DOHH2 (cell line): ENCODE results near the gene COL26A1.

Experiments used
- H3F3A ChIP-seq: fragments of 200-600 bp; sonication (generic), shearing (Covaris generic); 2 replicates; pipeline ENCODE4 v1.6.0; 2016; ENCODE audit warnings: antibody characterized with exemption, mild to moderate bottlenecking; ENCODE audit not compliant: control insufficient read depth, insufficient read depth
- H3K27ac ChIP-seq: fragments of 200-600 bp; sonication (generic); 2 replicates; pipeline ENCODE4 v1.5.1; 2014; ENCODE audit warnings: low read depth, mild to moderate bottlenecking, low read length, moderate library complexity
- H3K27me3 ChIP-seq: fragments of 200-600 bp; sonication (generic); 2 replicates; pipeline ENCODE4 v1.6.1; 2014; ENCODE audit warnings: mild to moderate bottlenecking, low read length, mixed read lengths; ENCODE audit not compliant: control insufficient read depth
- H3K36me3 ChIP-seq: fragments of 200-600 bp; sonication (generic); 2 replicates; pipeline ENCODE4 v1.6.1; 2014; ENCODE audit warnings: mild to moderate bottlenecking, low read length, moderate library complexity, mixed read lengths; ENCODE audit not compliant: control insufficient read depth
- H3K4me1 ChIP-seq: fragments of 200-600 bp; sonication (generic); 2 replicates; pipeline ENCODE4 v1.6.1; 2014; ENCODE audit warnings: mild to moderate bottlenecking, low read length, mixed read lengths; ENCODE audit not compliant: control insufficient read depth
- H3K4me2 ChIP-seq: fragments of 200-600 bp; sonication (generic); 2 replicates; pipeline ENCODE4 v1.6.0; 2014; ENCODE audit warnings: mild to moderate bottlenecking, low read length, moderate library complexity
- H3K4me3 ChIP-seq: fragments of 200-600 bp; sonication (generic); 2 replicates; pipeline ENCODE4 v1.5.1; 2014; ENCODE audit warnings: mild to moderate bottlenecking, low read length, mixed read lengths
- H3K79me2 ChIP-seq: fragments of 200-600 bp; sonication (generic); 2 replicates; pipeline ENCODE4 v1.6.1; 2014; ENCODE audit warnings: mild to moderate bottlenecking, low read length, mixed read lengths; ENCODE audit not compliant: control insufficient read depth
- H3K9me2 ChIP-seq: fragments of 200-600 bp; sonication (generic); replicated peaks from 2 replicates; pipeline ENCODE4 v1.6.1; 2014; ENCODE audit warnings: mild to moderate bottlenecking, low read length, mixed read lengths; ENCODE audit not compliant: control insufficient read depth
- H3K9me3 ChIP-seq: fragments of 200-600 bp; sonication (generic); 2 replicates; pipeline ENCODE4 v1.6.1; 2014; ENCODE audit warnings: antibody characterized with exemption, low read length, mixed read lengths; ENCODE audit not compliant: control insufficient read depth, insufficient read depth
- H4K20me1 ChIP-seq: fragments of 200-600 bp; sonication (generic); 2 replicates; pipeline ENCODE4 v1.6.0; 2014; ENCODE audit warnings: low read depth, mild to moderate bottlenecking, antibody characterized with exemption, low read length, moderate library complexity; ENCODE audit not compliant: control insufficient read depth, insufficient read depth
- EZH2phosphoT487 ChIP-seq: fragments of 200-600 bp; sonication (generic); IDR thresholded peaks from 2 replicates; pipeline ENCODE4 v1.6.1; 2017; ENCODE audit warnings: borderline replicate concordance, mild to moderate bottlenecking, antibody characterized with exemption, low read length, moderate library complexity, mixed read lengths
- TF ChIP-seq, protein P1 (sequence below): fragments of 200-600 bp; sonication (generic); IDR thresholded peaks from one replicate; pipeline ENCODE4 v1.5.1; 2014; ENCODE audit warnings: antibody characterized with exemption, mild to moderate bottlenecking, low read depth, low read length; ENCODE audit not compliant: poor library complexity, severe bottlenecking

COL26A1 gene

DNA sequence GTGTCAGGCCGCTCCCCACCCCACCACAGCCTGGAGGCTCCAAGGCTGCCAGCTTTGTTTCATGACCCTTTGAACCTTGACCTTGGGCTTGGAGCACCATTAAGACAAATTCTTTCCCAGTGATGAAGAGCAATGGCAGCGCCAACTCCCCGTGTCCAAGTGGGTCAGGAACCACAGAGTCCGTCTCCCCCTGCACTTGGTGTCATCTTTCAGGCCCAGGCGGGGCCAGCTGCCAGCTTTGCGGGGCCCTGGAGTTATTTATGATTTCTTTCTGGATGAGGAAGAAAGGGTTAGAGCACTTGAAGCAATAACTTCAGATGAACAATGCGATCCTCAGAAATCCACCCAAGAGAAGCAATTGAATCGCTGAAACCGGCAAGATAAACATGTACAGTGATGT, 155.7 kb downstream of the COL26A1 start:
- no peak overlapping the region for H3K4me2 ChIP-seq
- no peaks in the 10 kb centered on the region for H3K9me2 ChIP-seq

DNA sequence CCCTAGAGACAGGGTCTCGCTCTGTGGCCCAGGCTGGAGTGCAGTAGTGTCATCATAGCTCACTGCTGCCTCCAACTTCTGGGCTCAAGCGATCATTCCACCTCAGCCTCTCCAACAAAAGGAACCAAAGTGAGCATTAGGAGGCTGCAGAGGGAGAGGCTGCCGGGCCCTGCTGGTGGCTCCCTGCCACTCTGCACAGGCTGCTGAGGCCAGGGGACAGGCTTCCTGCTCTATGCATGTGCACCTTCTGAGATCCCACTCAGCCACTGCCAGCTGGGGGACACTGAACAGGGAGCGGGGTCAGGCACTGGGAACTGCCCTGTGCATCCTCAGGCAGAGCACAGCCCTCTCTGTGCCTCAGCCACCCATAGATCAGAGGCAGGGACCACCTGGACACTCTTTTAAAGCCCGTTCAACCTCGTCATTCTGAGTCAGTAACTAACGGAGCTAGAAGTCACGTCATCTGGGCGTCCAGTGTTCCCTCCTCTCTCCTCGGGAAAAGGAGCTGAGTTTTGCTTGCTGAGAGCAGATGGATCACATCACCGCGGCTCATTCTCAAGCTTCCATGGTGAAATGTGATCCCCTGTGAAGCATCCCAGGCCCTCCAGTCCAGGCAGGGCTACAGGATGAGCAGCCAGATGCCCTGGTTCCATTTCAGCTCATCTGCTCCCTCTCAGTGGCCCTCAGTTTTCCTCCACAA, 156.8 kb downstream of the COL26A1 start:
- Histone ChIP-seq H3K79me2 (no peaks in the 10 kb centered on the region), H3K9me2 (no peaks in the 10 kb centered on the region), H3K27me3 (peaks cover 17% of the 10 kb centered on the region; the same call in 1 of the 2 replicates), H3K4me2 (no peak overlapping the region), H3K4me1 (0 out of 2 replicates have a peak, but pooled peaks cover 3% of the 10 kb centered on the region), H3K9me3 (no peaks in the 10 kb centered on the region), H3K4me3 (no peak overlapping the region), H3K27ac (no peak overlapping the region), H4K20me1 (no peaks in the 10 kb centered on the region), H3K36me3 (no peaks in the 10 kb centered on the region), H3F3A (no peaks in the 10 kb centered on the region)
- no peak for TF ChIP-seq EZH2phosphoT487
- TF ChIP-seq, protein P1, sequence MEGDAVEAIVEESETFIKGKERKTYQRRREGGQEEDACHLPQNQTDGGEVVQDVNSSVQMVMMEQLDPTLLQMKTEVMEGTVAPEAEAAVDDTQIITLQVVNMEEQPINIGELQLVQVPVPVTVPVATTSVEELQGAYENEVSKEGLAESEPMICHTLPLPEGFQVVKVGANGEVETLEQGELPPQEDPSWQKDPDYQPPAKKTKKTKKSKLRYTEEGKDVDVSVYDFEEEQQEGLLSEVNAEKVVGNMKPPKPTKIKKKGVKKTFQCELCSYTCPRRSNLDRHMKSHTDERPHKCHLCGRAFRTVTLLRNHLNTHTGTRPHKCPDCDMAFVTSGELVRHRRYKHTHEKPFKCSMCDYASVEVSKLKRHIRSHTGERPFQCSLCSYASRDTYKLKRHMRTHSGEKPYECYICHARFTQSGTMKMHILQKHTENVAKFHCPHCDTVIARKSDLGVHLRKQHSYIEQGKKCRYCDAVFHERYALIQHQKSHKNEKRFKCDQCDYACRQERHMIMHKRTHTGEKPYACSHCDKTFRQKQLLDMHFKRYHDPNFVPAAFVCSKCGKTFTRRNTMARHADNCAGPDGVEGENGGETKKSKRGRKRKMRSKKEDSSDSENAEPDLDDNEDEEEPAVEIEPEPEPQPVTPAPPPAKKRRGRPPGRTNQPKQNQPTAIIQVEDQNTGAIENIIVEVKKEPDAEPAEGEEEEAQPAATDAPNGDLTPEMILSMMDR = no peak

More for the DNA sequence above, 155.7 kb downstream of the COL26A1 start:
- Histone ChIP-seq H3K36me3 (no peaks in the 10 kb centered on the region), H3K79me2 (no peaks in the 10 kb centered on the region), H4K20me1 (no peaks in the 10 kb centered on the region), H3K4me3 (no peak overlapping the region), H3K27ac (no peak overlapping the region), H3F3A (no peaks in the 10 kb centered on the region), H3K4me1 (0 out of 2 replicates have a peak, but pooled peaks cover 3% of the 10 kb centered on the region), H3K9me3 (no peaks in the 10 kb centered on the region), H3K27me3 (peaks cover 17% of the 10 kb centered on the region; the same call in 1 of the 2 replicates)
- TF ChIP-seq EZH2phosphoT487 = no peak
- TF ChIP-seq, protein P1 = no peak

DNA sequence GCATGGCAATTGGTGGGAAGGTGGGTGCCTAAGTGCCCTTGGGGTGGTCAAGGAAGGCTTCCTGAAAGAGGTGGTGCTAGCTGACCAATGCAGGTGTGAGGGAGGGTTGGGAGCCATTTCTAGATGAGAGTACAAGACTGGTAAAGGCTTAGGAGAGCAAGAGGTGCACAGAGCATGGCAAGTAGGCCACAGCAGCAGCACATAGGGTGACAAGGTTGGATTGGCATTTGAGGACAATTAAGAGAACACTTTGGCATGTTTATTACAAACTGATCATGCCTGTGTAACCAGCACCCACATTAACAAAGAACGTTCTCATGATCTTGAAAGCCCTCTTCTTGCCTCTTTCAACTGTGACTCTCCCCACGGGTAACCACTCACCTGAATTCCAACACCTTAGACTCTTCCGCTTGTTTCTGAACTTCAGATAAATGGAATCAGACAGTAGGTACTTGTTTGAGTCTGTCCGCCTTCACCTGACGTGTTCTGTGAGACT, 158.8 kb downstream of the COL26A1 start:
- Histone ChIP-seq H3K4me1 (0 out of 2 replicates have a peak, but pooled peaks cover 3% of the 10 kb centered on the region), H3K9me3 (no peaks in the 10 kb centered on the region), H3K27me3 (peaks cover 14% of the 10 kb centered on the region; the same call in 1 of the 2 replicates), H3K4me3 (no peak overlapping the region), H3K9me2 (no peaks in the 10 kb centered on the region), H3K36me3 (no peaks in the 10 kb centered on the region), H3K79me2 (no peaks in the 10 kb centered on the region), H3K4me2 (no peak overlapping the region), H3K27ac (no peak overlapping the region), H4K20me1 (no peaks in the 10 kb centered on the region), H3F3A (no peaks in the 10 kb centered on the region)
- TF ChIP-seq EZH2phosphoT487 = no peak
- TF ChIP-seq, protein P1 = no peak
